NCI-H2171 treated with DMSO at 0.1 percent for 48 hours (cell line): ENCODE results near the gene ELK3.

ENCODE experiments used
- DNase-seq: peaks from one replicate; lab custom pipeline; 2025; lab: John Stamatoyannopoulos, UW

ELK3 gene

GRCh38 chr12:96258104-96258961, 64.2 kb downstream of the ELK3 start:
- peak; percentile 88 for DNase-seq

DNA sequence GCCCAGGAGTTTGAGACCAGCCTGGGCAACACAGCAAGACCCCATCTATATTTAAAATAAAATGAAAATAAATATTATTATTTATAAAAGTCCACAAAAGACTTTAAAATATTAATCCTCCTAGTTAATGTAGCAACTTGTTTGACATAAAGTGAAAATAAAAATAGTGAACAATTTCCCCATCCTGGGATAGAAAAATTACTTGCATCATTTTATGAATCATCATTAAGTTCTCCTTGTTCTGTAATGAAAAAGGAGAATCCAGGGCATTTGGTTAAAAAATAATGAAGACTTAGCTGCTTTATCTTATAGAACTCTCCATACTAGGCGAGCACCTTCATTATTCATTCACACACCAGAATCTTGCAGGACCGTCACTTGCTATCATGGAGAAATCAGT, 66.1 kb downstream of the ELK3 start:
- DNase-seq, result no peak

DNA sequence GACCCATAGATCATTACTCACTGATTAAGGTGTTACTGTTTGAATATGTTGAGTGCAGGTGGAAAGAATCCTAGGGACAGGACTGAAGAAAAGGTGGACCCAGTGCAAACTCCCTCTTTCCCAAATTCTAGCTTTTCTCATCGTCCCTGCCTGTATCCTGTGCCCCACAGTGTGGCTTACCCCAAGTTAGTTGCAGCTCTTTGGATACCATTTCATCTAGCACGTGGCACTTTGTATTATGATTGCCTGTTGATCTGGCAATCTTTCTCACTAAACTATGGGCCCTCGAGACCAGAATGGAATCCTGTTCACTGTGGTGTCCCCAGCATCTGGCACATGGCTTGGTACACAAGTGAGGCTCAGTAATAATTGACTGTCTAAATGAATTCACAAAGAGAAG, 66.5 kb downstream of the ELK3 start:
- DNase-seq, result no peak

DNA sequence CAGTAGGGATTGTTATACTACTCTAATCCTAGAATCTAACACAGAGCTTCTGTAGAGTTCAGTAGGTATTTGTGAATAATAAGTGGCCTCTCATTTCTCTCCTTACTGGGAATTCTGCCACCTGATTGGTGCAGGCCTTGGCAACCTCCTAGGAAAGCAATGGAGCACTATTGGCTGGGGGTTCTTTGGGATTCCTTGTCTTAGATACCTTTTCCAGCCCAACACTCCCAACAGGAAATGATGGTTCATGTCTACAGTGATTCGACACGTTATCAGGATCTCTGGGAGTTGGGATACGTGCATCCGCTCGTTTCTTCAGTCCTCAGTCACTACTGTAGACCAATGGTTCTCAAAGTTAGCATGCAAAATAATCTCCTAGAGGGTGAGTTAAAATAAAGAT, 67.4 kb downstream of the ELK3 start:
- DNase-seq, result no peak

DNA sequence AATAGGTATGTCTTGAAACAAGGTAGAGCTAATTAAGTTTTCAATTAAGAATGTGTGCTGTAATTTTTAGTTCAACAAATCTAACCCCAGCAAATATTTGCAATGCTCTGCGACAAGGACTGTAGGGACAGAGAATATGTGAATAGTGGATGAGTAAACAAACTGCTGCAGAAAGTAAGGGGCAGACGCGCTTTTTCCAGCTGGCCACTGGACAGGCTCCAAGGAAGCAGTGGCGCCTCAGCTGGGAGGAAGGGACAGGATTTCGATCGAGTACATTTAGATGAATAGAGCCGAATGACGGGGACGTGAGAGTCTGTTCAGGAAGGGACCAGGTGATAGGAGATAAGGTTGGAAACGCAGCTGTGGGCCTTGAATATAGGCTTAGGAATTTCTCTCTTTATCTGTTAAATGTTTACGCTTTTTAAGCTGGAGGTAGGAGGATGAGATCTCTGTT, 69.3 kb downstream of the ELK3 start:
- no peak for DNase-seq

GRCh38 chr12:96265400-96265799, 71.2 kb downstream of the ELK3 start:
- no peak for DNase-seq

DNA sequence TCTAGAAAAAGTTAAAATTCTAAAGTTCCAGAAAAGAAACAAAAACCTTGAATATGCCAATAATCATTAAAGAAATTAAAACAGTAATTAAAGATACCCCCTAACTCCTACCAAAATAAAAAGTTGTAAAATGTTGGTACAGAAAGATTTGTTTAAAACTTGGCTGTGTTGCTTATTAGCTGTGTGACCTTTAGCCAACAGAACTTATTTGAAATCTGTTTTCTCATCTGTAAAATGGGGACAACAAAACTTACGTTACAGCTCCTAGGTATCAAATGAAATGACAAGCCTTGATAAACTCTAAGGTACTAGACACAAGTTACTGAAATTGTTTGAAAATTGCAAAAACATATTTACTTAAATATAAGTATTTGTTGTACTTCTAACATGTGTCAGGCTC, 71.7 kb downstream of the ELK3 start:
- no peak for DNase-seq

GRCh38 chr12:96266238-96266637, 72.1 kb downstream of the ELK3 start:
- DNase-seq, result no peak

- DNase-seq, result no peak
These were observed 77.5 kb downstream of the ELK3 start for GRCh38 chr12:96271469-96272199.

DNA sequence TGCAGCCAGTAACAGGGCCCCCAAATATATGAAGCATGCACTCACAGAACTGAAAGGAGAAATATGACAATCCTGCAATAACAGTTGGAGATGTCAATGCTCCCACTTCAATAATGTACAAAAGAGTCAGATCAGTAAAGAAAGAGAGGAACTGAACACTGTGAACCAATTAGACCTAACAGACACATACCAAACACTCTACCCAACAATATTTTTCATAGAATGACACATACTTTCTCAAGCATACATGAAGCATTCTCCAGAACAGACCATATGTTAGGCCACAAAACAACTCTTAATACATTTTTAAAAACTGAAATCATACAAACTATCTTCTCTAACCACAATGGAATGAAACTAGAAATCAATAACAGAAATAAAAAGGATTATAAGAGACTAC, 80.2 kb downstream of the ELK3 start:
- DNase-seq, result no peak

DNA sequence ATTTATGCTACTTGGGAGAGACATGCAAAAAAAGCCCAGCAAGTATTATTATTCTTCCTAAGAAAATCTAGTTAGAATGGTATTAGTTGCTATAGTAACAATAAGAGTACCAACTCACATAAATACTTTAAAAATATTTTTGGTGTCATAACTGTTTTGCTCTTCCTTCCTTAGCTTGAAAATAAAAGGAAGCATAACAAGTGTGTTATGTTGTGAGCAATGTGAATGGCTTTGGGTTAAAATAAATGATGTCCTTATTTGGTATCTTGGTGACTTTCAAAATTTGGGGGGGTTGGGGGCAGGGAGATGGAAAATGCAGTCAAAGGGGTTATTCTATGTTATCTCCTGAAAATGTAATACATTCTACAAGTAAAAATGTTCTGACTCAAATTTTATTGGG, 91.0 kb downstream of the ELK3 start:
- no peak for DNase-seq

- DNase-seq, result no peak
These were observed 94.9 kb downstream of the ELK3 start for GRCh38 chr12:96289067-96289466.

- DNase-seq, result no peak
These were observed 98.9 kb downstream of the ELK3 start for GRCh38 chr12:96293093-96293492.

GRCh38 chr12:96294831-96295230, 100.7 kb downstream of the ELK3 start:
- DNase-seq, result no peak

GRCh38 chr12:96295532-96296160, 101.5 kb downstream of the ELK3 start:
- no peak for DNase-seq

GRCh38 chr12:96297504-96297903, 103.3 kb downstream of the ELK3 start:
- no peak for DNase-seq

GRCh38 chr12:96300064-96300463, 105.9 kb downstream of the ELK3 start:
- DNase-seq, result no peak

DNA sequence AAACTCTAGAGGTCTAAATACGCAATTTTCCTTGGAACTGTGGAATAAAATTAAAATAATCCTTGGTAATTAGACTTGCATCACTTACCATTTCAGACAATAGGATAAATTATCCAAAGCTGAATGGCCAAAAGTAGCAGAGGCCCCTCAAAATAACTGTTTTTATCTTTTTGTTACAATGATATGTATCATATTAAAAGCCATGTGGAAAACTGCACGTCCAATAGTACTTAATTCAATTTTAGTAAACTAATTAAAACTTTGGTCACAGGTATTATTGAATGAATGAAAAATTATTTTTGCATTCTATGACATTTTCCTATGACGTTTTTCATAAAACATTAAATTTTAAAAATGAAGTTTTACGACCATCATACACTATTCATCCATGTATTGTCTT, 107.6 kb downstream of the ELK3 start:
- no peak for DNase-seq

DNA sequence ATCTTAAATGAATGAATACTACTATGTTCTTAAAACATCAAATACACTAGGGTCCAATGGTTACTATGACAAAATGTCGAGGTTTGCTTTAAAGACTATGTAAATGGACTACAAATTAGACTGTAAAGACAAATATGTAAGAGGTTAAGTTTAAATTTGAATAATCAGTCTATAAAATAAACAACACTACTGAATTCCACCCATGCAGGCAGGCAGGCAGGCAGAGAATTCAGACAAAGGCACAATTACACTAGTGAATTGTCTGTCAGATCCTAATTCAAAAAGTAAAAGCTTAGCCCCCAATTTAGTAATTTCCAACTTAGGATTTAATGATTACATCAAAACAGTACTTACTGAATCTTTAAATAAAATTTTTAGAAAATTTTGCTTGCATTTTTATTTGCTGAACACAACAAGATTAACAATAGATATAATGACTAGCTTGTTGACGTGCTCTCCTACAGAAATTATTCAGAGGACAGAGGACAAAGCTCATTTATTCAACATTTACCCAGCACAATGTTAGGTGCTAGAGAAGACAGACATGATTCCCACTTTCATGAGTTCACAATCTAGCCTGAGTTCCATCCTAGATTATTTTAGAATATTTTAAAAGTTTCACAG, 108.6 kb downstream of the ELK3 start:
- no peak for DNase-seq

DNA sequence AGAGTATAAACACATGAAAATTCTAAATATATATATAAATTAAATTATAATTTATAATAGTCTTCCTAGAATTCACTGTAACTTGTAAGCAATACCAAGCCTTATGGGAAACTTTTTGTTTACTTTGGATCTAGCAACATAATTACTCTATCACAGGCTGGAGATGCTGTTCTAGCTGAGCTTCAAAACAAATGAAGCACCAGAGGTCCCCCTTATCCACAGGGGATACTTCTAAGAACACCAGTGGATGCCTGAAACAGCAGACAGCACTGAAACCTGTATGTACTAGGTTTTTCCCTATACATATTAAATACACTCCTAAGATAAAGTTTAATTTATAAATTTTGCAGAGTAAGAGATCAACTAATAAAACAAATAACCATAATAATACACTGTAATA, 109.5 kb downstream of the ELK3 start:
- DNase-seq, result no peak

DNA sequence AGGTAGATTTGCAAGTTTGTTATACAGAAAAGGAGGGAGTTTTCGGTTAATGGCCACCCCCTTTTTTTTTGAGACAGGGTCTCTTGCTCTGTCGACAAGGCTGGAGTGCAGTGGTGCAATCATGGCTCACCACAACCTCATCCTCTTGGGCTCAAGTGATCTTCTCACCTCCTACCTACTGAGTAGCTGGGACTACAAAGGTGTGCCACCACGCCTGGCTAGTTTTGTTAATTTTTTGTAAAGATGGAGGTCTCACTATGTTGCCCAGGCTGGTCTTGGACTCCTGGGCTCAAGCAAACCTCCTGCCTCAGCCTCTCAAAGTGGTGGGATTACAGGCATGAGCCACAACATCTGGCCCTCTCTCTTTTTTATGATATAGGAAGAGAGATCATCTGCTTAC, 111.5 kb downstream of the ELK3 start:
- no peak for DNase-seq

DNA sequence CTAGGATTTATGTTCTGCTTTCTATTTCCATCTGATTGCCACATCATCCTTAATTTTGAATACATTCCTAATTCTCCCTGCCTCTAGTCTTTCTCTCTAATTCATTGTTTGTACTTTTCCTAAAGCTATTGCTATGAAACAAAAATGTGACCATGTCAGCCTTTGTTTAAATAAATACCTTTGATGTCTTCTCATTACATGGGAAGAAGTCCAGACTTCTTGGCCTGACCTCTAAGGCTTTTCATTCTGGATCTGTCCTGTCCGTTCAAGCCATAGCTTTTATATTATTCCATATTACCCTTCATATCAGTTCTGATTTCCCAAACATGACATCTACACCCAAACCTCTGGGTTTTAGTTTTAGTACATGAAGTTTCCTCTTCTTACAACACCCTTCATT, 114.7 kb downstream of the ELK3 start:
- DNase-seq, result no peak

- DNase-seq, result no peak
These were observed 115.9 kb downstream of the ELK3 start for GRCh38 chr12:96310067-96310466.
